ENCODE results near the gene KIAA0232. TPM values are rescaled to one million over a fixed set of nuclear protein-coding genes. Genes with fewer than 3 reads are reported as not detected.

The KIAA0232 gene
- polyA plus RNA-seq, 4 donors, result 6.7 to 21.5 (median 8.6) TPM

GRCh38 chr4:6873792-6874461, 91.4 kb downstream of the KIAA0232 start:
- Histone ChIP-seq H3K27ac (ENCODE audit: low read depth in 1 of 3, low read length in 2 of 3) (no peak overlapping the region), H3K4me1 (ENCODE audit: control insufficient read depth in 3 of 3, insufficient read depth in 2 of 3, low read depth in 1 of 3, low read length in 2 of 3) (no peaks in the 10 kb centered on the region), H3K4me3 (ENCODE audit: low read depth in 1 of 3, low read length in 3 of 3) (no peak overlapping the region), H3K27me3 (ENCODE audit: control insufficient read depth in 3 of 3, insufficient read depth in 3 of 3, low read length in 3 of 3) (no peaks in the 10 kb centered on the region), H3K36me3 (ENCODE audit: control insufficient read depth in 3 of 3, insufficient read depth in 2 of 3, low read depth in 1 of 3, low read length in 3 of 3) (peaks cover 24 to 69% (median 25%) of the 10 kb centered on the region in 3 donors), H3K9me3 (ENCODE audit: control insufficient read depth in 2 of 2, insufficient read depth in 1 of 2, low read depth in 1 of 2, low read length in 1 of 2) (no peaks in the 10 kb centered on the region)
- DNase-seq, result peak; percentile 73 to 79
- FAIRE-seq, result no peak
- WGBS, 3 donors, result 32 to 46% (median 43%) methylated on average over 3 of the region's 3 CpGs

GRCh38 chr4:6874981-6875380, 92.5 kb downstream of the KIAA0232 start:
- DNase-seq (no peak), FAIRE-seq (no peak)
- H3K9me3 ChIP-seq (ENCODE audit: control insufficient read depth in 2 of 2, insufficient read depth in 1 of 2, low read depth in 1 of 2, low read length in 1 of 2), result no peaks in the 10 kb centered on the region
- no peaks in the 10 kb centered on the region for H3K4me1 ChIP-seq (ENCODE audit: control insufficient read depth in 3 of 3, insufficient read depth in 2 of 3, low read depth in 1 of 3, low read length in 2 of 3)
- no peak overlapping the region for H3K27ac ChIP-seq (ENCODE audit: low read depth in 1 of 3, low read length in 2 of 3)
- peaks cover 25 to 70% (median 26%) of the 10 kb centered on the region in 3 donors for H3K36me3 ChIP-seq (ENCODE audit: control insufficient read depth in 3 of 3, insufficient read depth in 2 of 3, low read depth in 1 of 3, low read length in 3 of 3)
- WGBS, 3 donors, result 77 to 92% (median 83%) methylated on average over 4 of the region's 4 CpGs
- H3K4me3 ChIP-seq (ENCODE audit: low read depth in 1 of 3, low read length in 3 of 3), result no peak overlapping the region
- no peaks in the 10 kb centered on the region for H3K27me3 ChIP-seq (ENCODE audit: control insufficient read depth in 3 of 3, insufficient read depth in 3 of 3, low read length in 3 of 3)

DNA sequence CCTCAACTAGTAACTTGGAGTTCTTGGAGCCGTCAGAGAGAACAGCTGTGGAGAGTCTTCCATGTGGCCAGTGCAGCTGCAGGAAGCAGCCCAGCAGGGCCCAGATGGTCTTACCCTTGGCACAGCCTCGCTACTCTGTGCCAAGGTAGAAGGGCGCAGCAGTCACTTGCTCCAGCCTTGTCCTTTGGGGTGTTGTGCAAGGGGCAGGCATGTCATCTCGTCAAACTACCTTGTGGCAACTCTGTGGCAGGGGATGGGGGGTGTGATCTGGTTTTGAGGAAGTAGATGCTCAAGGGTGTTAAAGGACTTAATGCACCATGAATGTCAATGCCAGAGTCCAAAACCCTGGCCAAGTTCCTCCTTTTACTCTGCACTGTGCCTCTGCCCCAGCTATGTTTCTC, 92.9 kb downstream of the KIAA0232 start:
- Histone ChIP-seq H3K9me3 (ENCODE audit: control insufficient read depth in 2 of 2, insufficient read depth in 1 of 2, low read depth in 1 of 2, low read length in 1 of 2) (no peaks in the 10 kb centered on the region), H3K36me3 (ENCODE audit: control insufficient read depth in 3 of 3, insufficient read depth in 2 of 3, low read depth in 1 of 3, low read length in 3 of 3) (peaks cover 25 to 71% (median 26%) of the 10 kb centered on the region in 3 donors), H3K27ac (ENCODE audit: low read depth in 1 of 3, low read length in 2 of 3) (no peak overlapping the region), H3K4me1 (ENCODE audit: control insufficient read depth in 3 of 3, insufficient read depth in 2 of 3, low read depth in 1 of 3, low read length in 2 of 3) (no peaks in the 10 kb centered on the region), H3K27me3 (ENCODE audit: control insufficient read depth in 3 of 3, insufficient read depth in 3 of 3, low read length in 3 of 3) (no peaks in the 10 kb centered on the region), H3K4me3 (ENCODE audit: low read depth in 1 of 3, low read length in 3 of 3) (no peak overlapping the region)
- FAIRE-seq (no peak), DNase-seq (no peak)
- WGBS, 3 donors, result 70 to 73% (median 73%) methylated on average over 4 of the region's 4 CpGs

DNA sequence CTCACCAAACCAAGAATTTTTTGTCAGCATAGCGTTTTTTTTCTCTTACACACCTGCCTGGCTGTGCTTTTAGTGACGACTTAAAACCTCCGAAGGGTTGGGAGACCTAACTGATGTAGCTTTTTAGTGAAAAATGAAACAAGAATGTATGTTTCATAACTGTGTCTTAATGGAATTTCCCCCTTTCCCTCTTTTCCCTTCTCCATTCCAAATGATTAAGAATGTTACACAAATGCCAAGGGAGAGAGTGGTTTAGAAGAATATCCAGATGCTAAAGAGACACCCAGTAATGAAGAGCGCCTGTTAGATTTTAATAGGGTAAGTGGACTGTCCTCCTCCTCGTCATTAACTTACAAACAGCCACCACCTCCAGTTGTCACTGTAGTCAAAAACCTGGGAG, 93.9 kb downstream of the KIAA0232 start:
- H3K36me3 ChIP-seq (ENCODE audit: control insufficient read depth in 3 of 3, insufficient read depth in 2 of 3, low read depth in 1 of 3, low read length in 3 of 3), result peaks cover 23 to 74% (median 27%) of the 10 kb centered on the region in 3 donors

DNA sequence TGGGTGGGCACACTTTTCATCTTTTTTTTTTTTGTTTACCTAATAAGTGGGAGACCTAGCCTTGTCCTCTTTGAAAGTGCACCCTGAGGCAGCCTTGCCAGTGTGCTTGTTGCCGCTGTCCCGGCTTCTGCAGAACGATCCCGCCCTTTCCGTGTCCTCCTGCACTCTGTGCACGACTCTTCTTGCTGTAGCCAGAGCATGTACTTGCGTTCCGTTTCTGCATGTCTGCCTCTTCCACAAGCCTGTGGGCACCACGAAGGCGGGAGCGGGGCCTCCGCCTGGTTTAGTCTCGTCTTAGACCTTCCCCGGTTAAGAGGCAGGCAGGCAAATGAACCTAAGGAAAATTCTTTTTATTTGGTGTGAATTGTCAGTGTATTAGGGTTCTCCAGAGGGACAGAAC, 94.5 kb downstream of the KIAA0232 start:
- H3K9me3 ChIP-seq (ENCODE audit: control insufficient read depth in 2 of 2, insufficient read depth in 1 of 2, low read depth in 1 of 2, low read length in 1 of 2), result no peaks in the 10 kb centered on the region
- FAIRE-seq (no peak), DNase-seq (no peak)
- peaks cover 20 to 76% (median 27%) of the 10 kb centered on the region in 3 donors for H3K36me3 ChIP-seq (ENCODE audit: control insufficient read depth in 3 of 3, insufficient read depth in 2 of 3, low read depth in 1 of 3, low read length in 3 of 3)
- no peak overlapping the region for H3K27ac ChIP-seq (ENCODE audit: low read depth in 1 of 3, low read length in 2 of 3)
- no peak overlapping the region for H3K4me3 ChIP-seq (ENCODE audit: low read depth in 1 of 3, low read length in 3 of 3)
- no peaks in the 10 kb centered on the region for H3K27me3 ChIP-seq (ENCODE audit: control insufficient read depth in 3 of 3, insufficient read depth in 3 of 3, low read length in 3 of 3)
- WGBS, 3 donors, result 92 to 96% (median 95%) methylated on average over 14 of the region's 14 CpGs
- no peaks in the 10 kb centered on the region for H3K4me1 ChIP-seq (ENCODE audit: control insufficient read depth in 3 of 3, insufficient read depth in 2 of 3, low read depth in 1 of 3, low read length in 2 of 3)

More for the DNA sequence above, 93.9 kb downstream of the KIAA0232 start:
- H3K9me3 ChIP-seq (ENCODE audit: control insufficient read depth in 2 of 2, insufficient read depth in 1 of 2, low read depth in 1 of 2, low read length in 1 of 2), result no peaks in the 10 kb centered on the region
- H3K27ac ChIP-seq (ENCODE audit: low read depth in 1 of 3, low read length in 2 of 3), result no peak overlapping the region
- H3K27me3 ChIP-seq (ENCODE audit: control insufficient read depth in 3 of 3, insufficient read depth in 3 of 3, low read length in 3 of 3), result no peaks in the 10 kb centered on the region
- no peak for DNase-seq
- no peak overlapping the region for H3K4me3 ChIP-seq (ENCODE audit: low read depth in 1 of 3, low read length in 3 of 3)
- no peaks in the 10 kb centered on the region for H3K4me1 ChIP-seq (ENCODE audit: control insufficient read depth in 3 of 3, insufficient read depth in 2 of 3, low read depth in 1 of 3, low read length in 2 of 3)
- FAIRE-seq, result no peak
- 90 to 95% (median 92%) methylated on average over 5 of the region's 5 CpGs for WGBS, 3 donors

GRCh38 chr4:6878451-6879059, 96.0 kb downstream of the KIAA0232 start:
- no peaks in the 10 kb centered on the region for H3K9me3 ChIP-seq (ENCODE audit: control insufficient read depth in 2 of 2, insufficient read depth in 1 of 2, low read depth in 1 of 2, low read length in 1 of 2)
- H3K4me1 ChIP-seq (ENCODE audit: control insufficient read depth in 3 of 3, insufficient read depth in 2 of 3, low read depth in 1 of 3, low read length in 2 of 3), result no peaks in the 10 kb centered on the region
- no peak overlapping the region for H3K4me3 ChIP-seq (ENCODE audit: low read depth in 1 of 3, low read length in 3 of 3)
- FAIRE-seq, result no peak
- no peak overlapping the region for H3K27ac ChIP-seq (ENCODE audit: low read depth in 1 of 3, low read length in 2 of 3)
- H3K27me3 ChIP-seq (ENCODE audit: control insufficient read depth in 3 of 3, insufficient read depth in 3 of 3, low read length in 3 of 3), result no peaks in the 10 kb centered on the region
- H3K36me3 ChIP-seq (ENCODE audit: control insufficient read depth in 3 of 3, insufficient read depth in 2 of 3, low read depth in 1 of 3, low read length in 3 of 3), result peaks cover 13 to 71% (median 27%) of the 10 kb centered on the region in 3 donors
- 74 to 83% (median 76%) methylated on average over 11 of the region's 11 CpGs for WGBS, 3 donors
- no peak for DNase-seq

- Histone ChIP-seq H3K4me3 (ENCODE audit: low read depth in 1 of 3, low read length in 3 of 3) (no peak overlapping the region), H3K27me3 (ENCODE audit: control insufficient read depth in 3 of 3, insufficient read depth in 3 of 3, low read length in 3 of 3) (no peaks in the 10 kb centered on the region), H3K9me3 (ENCODE audit: control insufficient read depth in 2 of 2, insufficient read depth in 1 of 2, low read depth in 1 of 2, low read length in 1 of 2) (no peaks in the 10 kb centered on the region), H3K4me1 (ENCODE audit: control insufficient read depth in 3 of 3, insufficient read depth in 2 of 3, low read depth in 1 of 3, low read length in 2 of 3) (no peaks in the 10 kb centered on the region), H3K36me3 (ENCODE audit: control insufficient read depth in 3 of 3, insufficient read depth in 2 of 3, low read depth in 1 of 3, low read length in 3 of 3) (peaks cover 8 to 51% (median 26%) of the 10 kb centered on the region in 3 donors), H3K27ac (ENCODE audit: low read depth in 1 of 3, low read length in 2 of 3) (no peak overlapping the region)
- DNase-seq, result no peak
- FAIRE-seq, result no peak
- WGBS, 3 donors, result 92 to 95% (median 93%) methylated on average over 7 of the region's 7 CpGs
Observed at GRCh38 chr4:6880691-6881090, 98.2 kb downstream of the KIAA0232 start.

DNA sequence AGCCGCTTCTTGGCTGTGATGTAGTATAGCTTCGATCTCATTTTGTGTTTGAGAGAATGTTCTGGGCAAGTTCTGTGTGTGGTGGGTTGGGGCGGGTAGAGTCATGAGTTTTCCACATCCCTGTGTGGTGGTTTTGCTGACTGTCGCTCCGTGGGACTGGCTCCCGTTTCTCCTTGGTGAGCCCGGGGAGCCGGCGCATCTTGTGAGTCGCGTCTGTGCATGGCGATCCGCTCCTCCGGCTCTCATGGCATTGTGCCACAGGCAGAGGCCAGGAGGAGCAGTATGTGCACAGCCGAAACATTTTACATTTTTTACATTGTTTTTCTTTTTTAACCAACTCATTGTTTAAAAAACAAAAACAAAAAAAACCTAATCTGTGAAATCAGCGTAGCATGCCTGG, 99.4 kb downstream of the KIAA0232 start:
- Histone ChIP-seq H3K4me3 (ENCODE audit: low read depth in 1 of 3, low read length in 3 of 3) (no peak overlapping the region), H3K36me3 (ENCODE audit: control insufficient read depth in 3 of 3, insufficient read depth in 2 of 3, low read depth in 1 of 3, low read length in 3 of 3) (peaks cover 8 to 44% (median 20%) of the 10 kb centered on the region in 3 donors), H3K9me3 (ENCODE audit: control insufficient read depth in 2 of 2, insufficient read depth in 1 of 2, low read depth in 1 of 2, low read length in 1 of 2) (no peaks in the 10 kb centered on the region), H3K27me3 (ENCODE audit: control insufficient read depth in 3 of 3, insufficient read depth in 3 of 3, low read length in 3 of 3) (no peaks in the 10 kb centered on the region), H3K27ac (ENCODE audit: low read depth in 1 of 3, low read length in 2 of 3) (no peak overlapping the region), H3K4me1 (ENCODE audit: control insufficient read depth in 3 of 3, insufficient read depth in 2 of 3, low read depth in 1 of 3, low read length in 2 of 3) (no peaks in the 10 kb centered on the region)
- WGBS, 3 donors, result 91 to 92% (median 92%) methylated on average over 16 of the region's 16 CpGs
- DNase-seq (no peak), FAIRE-seq (no peak)

All from small intestine (tissue), 7 donors.